Measurements from ENCODE around the gene ATL1. TPM values are rescaled to one million over a fixed set of nuclear protein-coding genes. Genes with fewer than 3 reads are reported as not detected.

The ATL1 gene
- total and polyA plus RNA-seq, 2 of the 8 experiments (the other 6 are each of a cell fraction or from before 2014, with no cell fraction given) = 4.0 to 5.9 TPM

- TF ChIP-seq, protein P1, sequence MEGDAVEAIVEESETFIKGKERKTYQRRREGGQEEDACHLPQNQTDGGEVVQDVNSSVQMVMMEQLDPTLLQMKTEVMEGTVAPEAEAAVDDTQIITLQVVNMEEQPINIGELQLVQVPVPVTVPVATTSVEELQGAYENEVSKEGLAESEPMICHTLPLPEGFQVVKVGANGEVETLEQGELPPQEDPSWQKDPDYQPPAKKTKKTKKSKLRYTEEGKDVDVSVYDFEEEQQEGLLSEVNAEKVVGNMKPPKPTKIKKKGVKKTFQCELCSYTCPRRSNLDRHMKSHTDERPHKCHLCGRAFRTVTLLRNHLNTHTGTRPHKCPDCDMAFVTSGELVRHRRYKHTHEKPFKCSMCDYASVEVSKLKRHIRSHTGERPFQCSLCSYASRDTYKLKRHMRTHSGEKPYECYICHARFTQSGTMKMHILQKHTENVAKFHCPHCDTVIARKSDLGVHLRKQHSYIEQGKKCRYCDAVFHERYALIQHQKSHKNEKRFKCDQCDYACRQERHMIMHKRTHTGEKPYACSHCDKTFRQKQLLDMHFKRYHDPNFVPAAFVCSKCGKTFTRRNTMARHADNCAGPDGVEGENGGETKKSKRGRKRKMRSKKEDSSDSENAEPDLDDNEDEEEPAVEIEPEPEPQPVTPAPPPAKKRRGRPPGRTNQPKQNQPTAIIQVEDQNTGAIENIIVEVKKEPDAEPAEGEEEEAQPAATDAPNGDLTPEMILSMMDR (IDR thresholded peaks at IDR 0.05; ENCODE audit: control extremely low read depth in 1 of 3, insufficient read depth in 1 of 3, low read depth in 1 of 3, low read length in 3 of 3) = no peak
These were observed 63.0 kb downstream of the ATL1 start (continued) for GRCh38 chr14:50622978-50623377.

Data from H1 (cell line).